Stimulated activated naive CD4-positive, alpha-beta T cell (primary cell): ENCODE data around the gene CYSRT1.

Source experiments
- DNase-seq, 6 experiments: peaks; one replicate each; lab custom pipeline; 2025; lab: John Stamatoyannopoulos, UW

The CYSRT1 gene

GRCh38 chr9:137227054-137227852 lies 2.3 kb downstream of the CYSRT1 start, which contains the start of gene RNF224:
RNF224 (plus strand) TSS chr9:137227502; CDS start chr9:137228336, 834 bp downstream.
- peak; percentile 51 to 81 (median 76) for DNase-seq

- DNase-seq, result no peak
Measured at GRCh38 chr9:137227853-137228505, 3.0 kb downstream of the CYSRT1 start.

DNA sequence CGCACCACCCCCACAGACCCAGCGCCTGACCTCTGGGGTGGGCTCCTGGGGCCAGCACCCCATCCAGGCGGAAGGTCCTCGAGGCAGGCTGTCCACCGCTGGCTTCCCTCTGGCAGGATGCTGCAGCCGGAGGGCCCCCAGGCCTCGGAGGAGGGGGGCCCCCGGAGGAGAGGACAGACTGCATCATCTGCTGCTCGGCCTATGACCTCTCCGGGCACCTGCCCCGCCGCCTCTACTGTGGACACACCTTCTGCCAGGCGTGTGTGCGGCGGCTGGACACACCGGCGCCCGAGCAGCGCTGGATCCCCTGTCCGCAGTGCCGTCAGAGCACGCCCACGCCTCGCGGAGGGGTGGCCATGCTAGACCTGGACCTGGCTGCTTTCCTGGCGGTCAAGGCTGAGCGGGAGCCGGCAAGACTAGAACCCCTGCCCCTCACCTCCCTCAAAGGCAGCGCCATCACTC lies 3.6 kb downstream of the CYSRT1 start:
- no peak for DNase-seq

GRCh38 chr9:137228968-137229896 lies 4.3 kb downstream of the CYSRT1 start:
- no peak for DNase-seq

- no peak for DNase-seq
Measured at GRCh38 chr9:137229903-137230704, 5.1 kb downstream of the CYSRT1 start.

DNA sequence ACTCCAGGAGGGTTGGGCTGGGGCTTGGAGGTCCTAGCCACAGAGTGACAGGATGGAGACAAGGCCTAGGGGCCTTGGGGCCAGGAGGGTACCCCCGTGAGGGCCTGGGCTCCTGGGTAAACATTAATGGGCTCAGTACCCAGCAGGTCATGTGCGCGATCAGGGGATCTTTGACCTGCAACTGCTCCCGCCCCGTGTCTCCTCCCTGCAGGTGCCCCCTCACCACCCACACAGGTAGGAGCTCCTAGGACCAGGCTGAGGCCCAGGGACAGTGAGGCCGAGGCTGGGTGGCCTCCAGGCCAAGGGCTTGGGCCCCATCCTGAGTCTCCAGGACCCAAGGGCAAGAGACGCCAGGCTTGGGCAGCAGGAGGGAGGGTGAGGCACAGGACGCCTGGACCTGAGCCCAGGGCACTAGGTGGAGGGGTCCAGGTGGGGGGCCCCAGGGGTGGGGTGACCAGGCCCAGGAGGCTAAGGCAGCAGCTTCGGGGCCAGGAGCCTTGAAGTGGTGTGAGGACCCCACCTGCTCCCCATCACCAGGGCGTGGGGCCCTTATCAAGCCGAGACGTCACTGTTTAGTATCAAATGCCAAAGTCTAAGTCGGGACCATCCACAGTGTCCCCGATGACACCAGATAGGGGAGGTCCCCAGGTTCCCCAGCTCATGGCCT lies 5.9 kb downstream of the CYSRT1 start, which contains the start of gene SLC34A3:
SLC34A3 (plus strand) TSS at position 197 of the 667 bp plus-strand sequence. CDS start 802 bp downstream, outside the sequence.
- no peak for DNase-seq

GRCh38 chr9:137231372-137232039 lies 6.5 kb downstream of the CYSRT1 start:
- no peak for DNase-seq

DNA sequence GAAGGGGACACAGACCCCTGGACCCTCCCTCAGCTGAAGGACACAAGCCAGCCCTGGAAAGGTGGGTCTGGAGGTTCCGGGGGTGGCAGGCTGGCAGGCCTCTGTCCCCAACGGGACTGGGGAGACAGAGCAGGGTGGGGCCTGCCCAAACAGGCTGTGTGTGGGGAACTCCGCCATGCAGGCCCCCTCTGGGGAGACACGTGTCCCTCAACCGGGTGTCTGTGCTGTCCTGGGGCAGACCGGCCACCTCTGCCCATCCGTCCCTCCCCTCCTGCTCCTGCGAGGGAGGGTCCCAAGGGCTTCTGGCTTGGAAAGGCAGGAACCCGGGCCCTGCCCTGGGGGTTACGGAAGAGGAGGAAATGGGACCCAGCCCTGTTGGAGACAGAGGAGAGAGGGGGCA lies 7.1 kb downstream of the CYSRT1 start:
- DNase-seq, result no peak

GRCh38 chr9:137232510-137232909 lies 7.5 kb downstream of the CYSRT1 start:
- no peak for DNase-seq

DNA sequence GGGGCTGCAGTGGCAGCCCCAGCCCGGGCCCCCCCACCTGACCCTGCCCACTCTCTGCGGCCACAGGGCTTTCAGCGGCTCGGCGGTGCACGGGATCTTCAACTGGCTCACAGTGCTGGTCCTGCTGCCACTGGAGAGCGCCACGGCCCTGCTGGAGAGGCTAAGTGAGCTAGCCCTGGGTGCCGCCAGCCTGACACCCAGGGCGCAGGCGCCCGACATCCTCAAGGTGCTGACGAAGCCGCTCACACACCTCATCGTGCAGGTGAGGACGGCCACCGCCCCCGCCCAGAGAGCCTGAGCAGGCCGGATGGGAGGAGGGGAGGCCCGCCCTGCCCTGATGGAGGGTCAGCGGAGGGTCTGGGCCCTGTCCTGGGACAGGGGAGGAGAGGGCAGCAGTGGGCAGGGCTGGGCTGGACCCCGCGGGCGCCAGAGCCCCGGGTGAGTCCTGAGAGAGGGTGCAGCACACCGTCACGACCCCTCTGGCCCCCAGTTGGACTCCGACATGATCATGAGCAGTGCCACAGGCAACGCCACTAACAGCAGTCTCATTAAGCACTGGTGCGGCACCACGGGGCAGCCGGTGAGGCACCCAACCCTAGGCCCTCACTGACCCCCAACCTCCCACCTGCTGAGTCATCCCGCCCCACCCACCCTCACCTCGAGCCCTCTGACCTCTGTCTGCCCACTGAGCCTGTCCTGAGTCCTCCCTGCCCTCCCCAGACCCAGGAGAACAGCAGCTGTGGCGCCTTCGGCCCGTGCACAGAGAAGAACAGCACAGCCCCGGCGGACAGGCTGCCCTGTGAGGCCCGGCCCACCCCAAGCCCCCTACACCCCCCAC lies 8.4 kb downstream of the CYSRT1 start:
- no peak for DNase-seq

DNA sequence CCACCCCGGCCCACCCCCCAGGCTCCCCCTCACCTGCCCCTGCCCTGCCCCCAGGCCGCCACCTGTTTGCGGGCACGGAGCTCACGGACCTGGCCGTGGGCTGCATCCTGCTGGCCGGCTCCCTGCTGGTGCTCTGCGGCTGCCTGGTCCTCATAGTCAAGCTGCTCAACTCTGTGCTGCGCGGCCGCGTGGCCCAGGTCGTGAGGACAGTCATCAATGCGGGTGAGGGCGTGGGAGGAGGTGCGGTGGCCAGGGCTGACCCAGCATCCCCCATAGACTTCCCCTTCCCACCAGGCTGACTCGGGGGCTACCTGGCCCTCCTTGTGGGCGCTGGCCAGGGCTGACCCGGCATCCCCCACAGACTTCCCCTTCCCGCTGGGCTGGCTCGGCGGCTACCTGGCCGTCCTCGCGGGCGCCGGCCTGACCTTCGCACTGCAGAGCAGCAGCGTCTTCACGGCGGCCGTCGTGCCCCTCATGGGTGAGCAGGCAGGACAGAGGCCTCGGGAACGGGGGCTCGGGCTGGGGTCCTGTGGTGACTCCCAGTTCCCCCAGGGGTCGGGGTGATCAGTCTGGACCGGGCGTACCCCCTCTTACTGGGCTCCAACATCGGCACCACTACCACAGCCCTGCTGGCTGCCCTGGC lies 9.2 kb downstream of the CYSRT1 start:
- no peak for DNase-seq

GRCh38 chr9:137234758-137235423 lies 9.9 kb downstream of the CYSRT1 start:
- DNase-seq, result no peak

DNA sequence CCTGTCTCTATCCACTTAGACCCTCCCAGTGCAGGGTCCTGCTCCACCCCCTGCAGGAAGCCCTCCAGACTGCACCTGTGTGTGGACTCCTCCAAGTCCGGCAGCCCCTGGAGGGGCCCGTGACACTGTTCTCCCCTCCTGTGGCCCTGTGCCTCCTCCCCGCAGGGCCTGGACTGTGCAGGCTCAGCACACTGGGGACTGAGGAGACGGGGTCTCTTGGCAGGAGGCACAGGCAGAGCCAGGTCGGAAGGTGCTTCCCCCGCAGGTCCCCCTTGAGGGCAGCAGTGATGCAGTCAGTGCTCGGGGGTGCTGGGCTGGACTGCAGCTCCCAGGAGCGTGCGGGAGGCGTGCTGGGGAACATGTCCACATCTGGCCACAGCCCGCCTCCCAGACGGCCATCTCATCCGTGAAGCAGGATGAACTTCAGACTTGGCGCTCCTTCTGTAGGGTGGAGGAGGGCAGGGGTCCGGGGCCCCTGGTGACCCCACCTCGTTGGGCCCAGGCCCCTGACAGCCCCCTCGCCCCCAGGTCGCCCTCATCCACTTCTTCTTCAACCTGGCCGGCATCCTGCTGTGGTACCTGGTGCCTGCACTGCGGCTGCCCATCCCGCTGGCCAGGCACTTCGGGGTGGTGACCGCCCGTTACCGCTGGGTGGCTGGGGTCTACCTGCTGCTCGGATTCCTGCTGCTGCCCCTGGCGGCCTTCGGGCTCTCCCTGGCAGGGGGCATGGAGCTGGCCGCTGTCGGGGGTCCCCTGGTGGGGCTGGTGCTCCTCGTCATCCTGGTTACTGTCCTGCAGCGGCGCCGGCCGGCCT lies 10.7 kb downstream of the CYSRT1 start:
- no peak for DNase-seq

GRCh38 chr9:137236238-137236935 lies 11.4 kb downstream of the CYSRT1 start:
- peak; percentile 71 to 91 (median 87) for DNase-seq

DNA sequence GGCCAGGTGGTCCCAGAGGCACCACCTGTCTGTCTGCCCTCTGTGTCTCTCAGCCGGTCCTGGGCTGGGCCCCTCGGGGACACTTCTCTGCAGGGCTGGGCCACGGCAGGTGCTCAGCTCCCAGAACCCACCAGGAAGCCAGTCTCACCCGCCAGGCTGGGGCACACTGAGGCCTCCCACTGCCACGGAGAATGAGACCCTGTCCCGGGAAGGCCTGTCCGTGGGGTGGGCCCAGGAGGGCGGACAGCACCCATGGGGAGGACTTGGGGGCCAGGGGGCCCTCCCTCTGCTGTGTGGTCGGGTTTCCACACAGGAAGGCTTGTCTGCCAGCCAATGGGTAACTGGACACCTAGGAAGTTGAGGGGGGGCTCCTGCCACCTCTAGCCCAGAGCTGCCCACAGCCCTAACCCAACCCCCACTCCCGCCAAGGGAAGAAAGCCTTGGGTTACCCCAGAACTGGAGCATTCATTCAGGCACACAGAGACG lies 12.0 kb downstream of the CYSRT1 start:
- no peak for DNase-seq
